Liver (tissue), 9 donors: Measurements from ENCODE around the gene PAK1. TPM values are rescaled to one million over a fixed set of nuclear protein-coding genes. Genes with fewer than 3 reads are reported as not detected.

Source experiments
- DNase-seq: peaks from one replicate; pipeline ENCODE4 v3.0.0-alpha.2; 2017; ENCODE audit warnings: low spot score
- H3K27ac ChIP-seq, 2 donors: one replicate each; pipeline ENCODE4 v1.7.0; 2013; ENCODE audit warnings: inconsistent platforms in 2 of 2, low read length in 2 of 2, control low read depth in 1 of 2, low read depth in 1 of 2, mild to moderate bottlenecking in 1 of 2
- H3K27me3 ChIP-seq, 4 donors: one replicate each; pipeline versions ENCODE4 v1.6.1 to v1.7.0; 2013; ENCODE audit warnings: low read length in 3 of 4, inconsistent platforms in 1 of 4, mild to moderate bottlenecking in 1 of 4, moderate library complexity in 1 of 4; ENCODE audit not compliant: control insufficient read depth in 4 of 4, insufficient read depth in 4 of 4
- H3K36me3 ChIP-seq, 4 donors: one replicate each; pipeline versions ENCODE4 v1.6.1 to v1.7.0; 2013; ENCODE audit warnings: low read length in 3 of 4, mild to moderate bottlenecking in 3 of 4, low read depth in 1 of 4, moderate library complexity in 1 of 4; ENCODE audit not compliant: control insufficient read depth in 4 of 4, insufficient read depth in 3 of 4
- H3K4me1 ChIP-seq, 4 donors: one replicate each; pipeline versions ENCODE4 v1.6.1 to v1.7.0; 2013; ENCODE audit warnings: low read length in 3 of 4, mild to moderate bottlenecking in 3 of 4, moderate library complexity in 1 of 4; ENCODE audit not compliant: control insufficient read depth in 4 of 4, insufficient read depth in 4 of 4
- H3K4me3 ChIP-seq, 3 donors: one replicate each; pipeline versions ENCODE4 v1.6.1 to v1.7.0; 2013; ENCODE audit warnings: low read length in 3 of 3, control low read depth in 1 of 3, low read depth in 1 of 3, mild to moderate bottlenecking in 1 of 3
- H3K9ac ChIP-seq, 2 donors: one replicate each; pipeline ENCODE4 v1.7.0; 2013; ENCODE audit warnings: low read length in 2 of 2, mild to moderate bottlenecking in 2 of 2, moderate library complexity in 2 of 2, control low read depth in 1 of 2, low read depth in 1 of 2
- H3K9me3 ChIP-seq, 4 donors: one replicate each; pipeline versions ENCODE4 v1.6.1 to v1.7.0; 2013; ENCODE audit warnings: low read length in 3 of 4; ENCODE audit not compliant: control insufficient read depth in 4 of 4
- EGR1 ChIP-seq, 2 donors: IDR thresholded peaks; 2 replicates each; pipeline ENCODE4 v1.6.1; 2016 to 2018; ENCODE audit warnings: antibody characterized with exemption in 2 of 2, low read depth in 2 of 2
- FOXA1 ChIP-seq: IDR thresholded peaks from 2 replicates; pipeline ENCODE4 v1.6.1; 2016; ENCODE audit warnings: antibody characterized with exemption
- FOXA2 ChIP-seq: IDR thresholded peaks from 2 replicates; pipeline ENCODE4 v1.6.1; 2016; ENCODE audit warnings: antibody characterized with exemption
- GABPA ChIP-seq, 2 donors: IDR thresholded peaks in 1 of 2; conservative IDR thresholded peaks in 1 of 2; 2 replicates each; pipeline ENCODE4 v1.6.1; 2016; ENCODE audit warnings: antibody characterized with exemption in 2 of 2, mild to moderate bottlenecking in 1 of 2, moderate library complexity in 1 of 2
- HNF4A ChIP-seq, 2 donors: conservative IDR thresholded peaks; 2 replicates each; pipeline ENCODE4 v1.6.1; 2016; ENCODE audit warnings: antibody characterized with exemption in 2 of 2, mild to moderate bottlenecking in 2 of 2
- HNF4G ChIP-seq: IDR thresholded peaks from 2 replicates; pipeline ENCODE4 v1.6.1; 2016; ENCODE audit warnings: antibody characterized with exemption
- JUND ChIP-seq, 2 donors: IDR thresholded peaks; 2 replicates each; pipeline ENCODE4 v1.6.1; 2016; ENCODE audit warnings: antibody characterized with exemption in 2 of 2
- NR2F2 ChIP-seq: IDR thresholded peaks from 2 replicates; pipeline ENCODE4 v1.6.1; 2016; ENCODE audit warnings: antibody characterized with exemption
- RAD21 ChIP-seq, 2 donors: IDR thresholded peaks; 2 replicates each; pipeline ENCODE4 v1.6.1; 2016; ENCODE audit warnings: antibody characterized with exemption in 2 of 2, mild to moderate bottlenecking in 2 of 2
- SP1 ChIP-seq: IDR thresholded peaks from 2 replicates; pipeline ENCODE4 v1.6.1; 2018; ENCODE audit warnings: antibody characterized with exemption, mild to moderate bottlenecking
- TAF1 ChIP-seq: conservative IDR thresholded peaks from 2 replicates; pipeline ENCODE4 v1.6.1; 2016; ENCODE audit warnings: antibody characterized with exemption, mild to moderate bottlenecking
- YY1 ChIP-seq: IDR thresholded peaks from 2 replicates; pipeline ENCODE4 v1.6.1; 2016; ENCODE audit warnings: antibody characterized with exemption, mild to moderate bottlenecking
- WGBS: extraction: QIAGEN DNeasy Blood & Tissue Kit; methylation state at CpG from one replicate; pipeline ENCODE4 v1.1.7; 2013; 5-methylcytosine and 5-hydroxymethylcytosine counted together
- polyA plus RNA-seq, 2 donors: library from polyadenylated mRNA; stranded (reverse) in 1 of 2; unstranded in 1 of 2; fragments of 200-250 nt in 1 of 2; fragments of >200 nt in 1 of 2; fragmentation: Nextera tagmentation in 1 of 2; extraction: Ambion mirVana in 1 of 2; gene quantifications; one replicate each; pipeline versions ENCODE4 v1.2.1 to v1.2.3, GENCODE V29; 2013 to 2015
- total RNA-seq, 2 donors: library from RNA; depleted of rRNA; stranded (reverse); fragments of >200 nt; gene quantifications; one replicate each; pipeline ENCODE4 v1.2.3, GENCODE V29; 2014
- TF ChIP-seq, protein P1 (sequence below): IDR thresholded peaks from 2 replicates; pipeline ENCODE4 v1.6.1; 2016; ENCODE audit warnings: antibody characterized with exemption
- TF ChIP-seq, protein P2 (sequence below): IDR thresholded peaks from 2 replicates; pipeline ENCODE4 v1.6.1; 2016; ENCODE audit warnings: antibody characterized with exemption
- TF ChIP-seq, protein P3 (sequence below): IDR thresholded peaks from 2 replicates; pipeline ENCODE4 v1.6.1; 2016; ENCODE audit warnings: antibody characterized with exemption, mild to moderate bottlenecking
- TF ChIP-seq, protein P4 (sequence below): IDR thresholded peaks from 2 replicates; pipeline ENCODE4 v1.6.1; 2016; ENCODE audit warnings: antibody characterized with exemption
- donor health status: healthy.
- donor health status: healthy.
- donor health status: healthy.
- donor health status: healthy.
- donor health status: healthy.

The PAK1 gene
- total and polyA plus RNA-seq, 4 donors: 3.6 to 24.9 (median 7.4) TPM

DNA sequence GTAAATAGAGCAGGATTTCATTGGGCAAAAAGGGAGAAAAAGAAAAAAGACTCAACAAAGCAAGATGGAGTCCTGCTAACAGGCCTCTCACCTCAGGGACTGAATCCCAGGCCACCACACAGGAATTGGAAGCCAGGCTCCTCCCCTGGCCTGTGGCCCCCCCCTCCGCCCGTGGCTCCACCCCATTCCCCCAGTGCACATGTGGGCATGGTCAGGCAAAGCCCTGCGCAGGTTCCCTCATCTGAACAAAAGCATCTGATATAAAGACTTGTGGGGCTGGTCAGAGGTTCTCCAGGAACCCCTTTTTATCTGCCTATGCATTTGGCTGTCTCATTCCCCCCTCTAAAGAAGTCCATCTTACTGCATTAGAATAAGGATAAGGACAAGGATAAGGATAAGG is 46.0 kb upstream of the PAK1 start:
- Histone ChIP-seq H3K9me3 (no peaks in the 10 kb centered on the region), H3K4me3 (no peak overlapping the region), H3K4me1 (no peaks in the 10 kb centered on the region), H3K9ac (no peak overlapping the region), H3K27me3 (no peaks in the 10 kb centered on the region), H3K27ac (no peak overlapping the region), H3K36me3 (no peaks in the 10 kb centered on the region)
- DNase-seq: no peak
- TF ChIP-seq, protein P1, sequence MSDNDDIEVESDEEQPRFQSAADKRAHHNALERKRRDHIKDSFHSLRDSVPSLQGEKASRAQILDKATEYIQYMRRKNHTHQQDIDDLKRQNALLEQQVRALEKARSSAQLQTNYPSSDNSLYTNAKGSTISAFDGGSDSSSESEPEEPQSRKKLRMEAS: no peak
- TF ChIP-seq EGR1 (IDR thresholded peaks at IDR 0.05; ENCODE audit: low read depth in 2 of 2) (no peak), NR2F2 (no peak), YY1 (no peak), RAD21 (IDR thresholded peaks at IDR 0.05) (no peak), GABPA (IDR thresholded peaks at IDR 0.05 in 1 of 2, conservative IDR thresholded peaks at IDR 0.05 in 1 of 2) (no peak)
- WGBS: 82% methylated on average over 3 of the region's 3 CpGs

DNA sequence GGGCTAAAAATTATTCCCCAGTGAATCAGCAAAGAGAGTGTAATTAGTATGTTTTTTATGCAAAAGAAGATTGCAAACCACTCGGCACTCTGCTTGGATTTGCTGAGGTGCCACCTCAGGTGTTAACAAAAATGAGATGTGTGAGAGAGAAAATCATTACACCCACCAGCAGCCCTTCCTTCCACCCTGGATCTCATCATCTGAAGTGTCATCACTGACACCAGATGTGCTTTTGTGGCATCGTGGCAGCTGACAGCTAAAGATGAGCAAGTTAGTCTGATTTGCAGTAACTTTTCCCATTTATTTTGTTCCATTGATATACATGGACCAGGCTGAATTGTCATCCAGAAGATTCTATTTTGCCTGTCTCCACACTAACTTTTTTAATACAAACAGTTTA is 44.6 kb upstream of the PAK1 start:
- H3K36me3 ChIP-seq: no peaks in the 10 kb centered on the region
- 84% methylated on average over 2 of the region's 2 CpGs for WGBS
- no peaks in the 10 kb centered on the region for H3K4me1 ChIP-seq
- TF ChIP-seq FOXA1 (no peak), FOXA2 (no peak), JUND (IDR thresholded peaks at IDR 0.05) (no peak), NR2F2 (no peak), RAD21 (IDR thresholded peaks at IDR 0.05) (no peak), YY1 (no peak), GABPA (IDR thresholded peaks at IDR 0.05 in 1 of 2, conservative IDR thresholded peaks at IDR 0.05 in 1 of 2) (no peak), EGR1 (IDR thresholded peaks at IDR 0.05; ENCODE audit: low read depth in 2 of 2) (no peak), HNF4A (conservative IDR thresholded peaks at IDR 0.05) (no peak), TAF1 (no peak), HNF4G (no peak), SP1 (no peak)
- TF ChIP-seq, protein P2, sequence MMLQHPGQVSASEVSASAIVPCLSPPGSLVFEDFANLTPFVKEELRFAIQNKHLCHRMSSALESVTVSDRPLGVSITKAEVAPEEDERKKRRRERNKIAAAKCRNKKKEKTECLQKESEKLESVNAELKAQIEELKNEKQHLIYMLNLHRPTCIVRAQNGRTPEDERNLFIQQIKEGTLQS: no peak
- TF ChIP-seq, protein P3, sequence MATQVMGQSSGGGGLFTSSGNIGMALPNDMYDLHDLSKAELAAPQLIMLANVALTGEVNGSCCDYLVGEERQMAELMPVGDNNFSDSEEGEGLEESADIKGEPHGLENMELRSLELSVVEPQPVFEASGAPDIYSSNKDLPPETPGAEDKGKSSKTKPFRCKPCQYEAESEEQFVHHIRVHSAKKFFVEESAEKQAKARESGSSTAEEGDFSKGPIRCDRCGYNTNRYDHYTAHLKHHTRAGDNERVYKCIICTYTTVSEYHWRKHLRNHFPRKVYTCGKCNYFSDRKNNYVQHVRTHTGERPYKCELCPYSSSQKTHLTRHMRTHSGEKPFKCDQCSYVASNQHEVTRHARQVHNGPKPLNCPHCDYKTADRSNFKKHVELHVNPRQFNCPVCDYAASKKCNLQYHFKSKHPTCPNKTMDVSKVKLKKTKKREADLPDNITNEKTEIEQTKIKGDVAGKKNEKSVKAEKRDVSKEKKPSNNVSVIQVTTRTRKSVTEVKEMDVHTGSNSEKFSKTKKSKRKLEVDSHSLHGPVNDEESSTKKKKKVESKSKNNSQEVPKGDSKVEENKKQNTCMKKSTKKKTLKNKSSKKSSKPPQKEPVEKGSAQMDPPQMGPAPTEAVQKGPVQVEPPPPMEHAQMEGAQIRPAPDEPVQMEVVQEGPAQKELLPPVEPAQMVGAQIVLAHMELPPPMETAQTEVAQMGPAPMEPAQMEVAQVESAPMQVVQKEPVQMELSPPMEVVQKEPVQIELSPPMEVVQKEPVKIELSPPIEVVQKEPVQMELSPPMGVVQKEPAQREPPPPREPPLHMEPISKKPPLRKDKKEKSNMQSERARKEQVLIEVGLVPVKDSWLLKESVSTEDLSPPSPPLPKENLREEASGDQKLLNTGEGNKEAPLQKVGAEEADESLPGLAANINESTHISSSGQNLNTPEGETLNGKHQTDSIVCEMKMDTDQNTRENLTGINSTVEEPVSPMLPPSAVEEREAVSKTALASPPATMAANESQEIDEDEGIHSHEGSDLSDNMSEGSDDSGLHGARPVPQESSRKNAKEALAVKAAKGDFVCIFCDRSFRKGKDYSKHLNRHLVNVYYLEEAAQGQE: no peak
- TF ChIP-seq, protein P4, sequence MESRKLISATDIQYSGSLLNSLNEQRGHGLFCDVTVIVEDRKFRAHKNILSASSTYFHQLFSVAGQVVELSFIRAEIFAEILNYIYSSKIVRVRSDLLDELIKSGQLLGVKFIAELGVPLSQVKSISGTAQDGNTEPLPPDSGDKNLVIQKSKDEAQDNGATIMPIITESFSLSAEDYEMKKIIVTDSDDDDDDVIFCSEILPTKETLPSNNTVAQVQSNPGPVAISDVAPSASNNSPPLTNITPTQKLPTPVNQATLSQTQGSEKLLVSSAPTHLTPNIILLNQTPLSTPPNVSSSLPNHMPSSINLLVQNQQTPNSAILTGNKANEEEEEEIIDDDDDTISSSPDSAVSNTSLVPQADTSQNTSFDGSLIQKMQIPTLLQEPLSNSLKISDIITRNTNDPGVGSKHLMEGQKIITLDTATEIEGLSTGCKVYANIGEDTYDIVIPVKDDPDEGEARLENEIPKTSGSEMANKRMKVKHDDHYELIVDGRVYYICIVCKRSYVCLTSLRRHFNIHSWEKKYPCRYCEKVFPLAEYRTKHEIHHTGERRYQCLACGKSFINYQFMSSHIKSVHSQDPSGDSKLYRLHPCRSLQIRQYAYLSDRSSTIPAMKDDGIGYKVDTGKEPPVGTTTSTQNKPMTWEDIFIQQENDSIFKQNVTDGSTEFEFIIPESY: no peak
- TF ChIP-seq, protein P1: no peak
- no peak overlapping the region for H3K4me3 ChIP-seq
- H3K27ac ChIP-seq: no peak overlapping the region
- no peak for DNase-seq
- H3K27me3 ChIP-seq: no peaks in the 10 kb centered on the region
- no peak overlapping the region for H3K9ac ChIP-seq
- H3K9me3 ChIP-seq: no peaks in the 10 kb centered on the region
